Activated B cell treated with CpG ODN at 0.5 μM for 24 hours (primary cell): ENCODE results near the gene CRABP1. TPM values are rescaled to one million over a fixed set of nuclear protein-coding genes. Genes with fewer than 3 reads are reported as not detected.

Experiments used
- ATAC-seq: fragments of 200-7000 bp; cut with Tn5 transposase; one replicate; pipeline ENCODE4 v1.10.0; 2021; ENCODE audit warnings: low read depth, mild to moderate bottlenecking, moderate library complexity
- CTCF ChIA-PET: fragments of 350-600 bp; sonication (Branson Sonifier 250); formaldehyde crosslinking; loops from one replicate; lab custom pipeline; 2021; ENCODE audit warnings: antibody characterized with exemption; lab: Charles Lee
- POLR2A ChIA-PET: fragments of 350-600 bp; sonication (Branson Sonifier 250); formaldehyde crosslinking; loops from one replicate; lab custom pipeline; 2021; ENCODE audit warnings: antibody characterized with exemption; lab: Charles Lee
- DNase-seq: peaks from one replicate; pipeline ENCODE4 v3.0.0; 2022
- H3K27ac Mint-ChIP-seq: one replicate; pipeline ENCODE4 v1.8.0; 2020; ENCODE audit warnings: mixed read lengths
- H3K27me3 Mint-ChIP-seq: one replicate; pipeline ENCODE4 v1.8.0; 2021; ENCODE audit warnings: mixed read lengths
- H3K36me3 Mint-ChIP-seq: one replicate; pipeline ENCODE4 v1.8.0; 2021; ENCODE audit warnings: low read depth, mixed read lengths
- H3K4me1 Mint-ChIP-seq: one replicate; pipeline ENCODE4 v1.8.0; 2021; ENCODE audit warnings: mixed read lengths
- H3K4me3 Mint-ChIP-seq: one replicate; pipeline ENCODE4 v1.8.0; 2020; ENCODE audit warnings: mild to moderate bottlenecking, mixed read lengths
- H3K9me3 Mint-ChIP-seq: one replicate; pipeline ENCODE4 v1.8.0; 2020; ENCODE audit warnings: mixed read lengths
- intact Hi-C: fragments of 100-400 bp; cut with micrococcal nuclease; formaldehyde crosslinking; loops from one replicate; pipeline ENCODE4 v1.15.1; 2024
- total RNA-seq: library from RNA; stranded (reverse); gene quantifications from 2 replicates; pipeline ENCODE4 v1.2.3, GENCODE V29; 2022
- TF ChIP-seq, protein P1 (sequence below): fragments of 200-600 bp; IDR thresholded peaks from one replicate; pipeline ENCODE4 v1.8.0; 2022; ENCODE audit warnings: antibody characterized with exemption, mild to moderate bottlenecking

Gene CRABP1
- total RNA-seq, 1 donor from 2014 or later = not detected

DNA sequence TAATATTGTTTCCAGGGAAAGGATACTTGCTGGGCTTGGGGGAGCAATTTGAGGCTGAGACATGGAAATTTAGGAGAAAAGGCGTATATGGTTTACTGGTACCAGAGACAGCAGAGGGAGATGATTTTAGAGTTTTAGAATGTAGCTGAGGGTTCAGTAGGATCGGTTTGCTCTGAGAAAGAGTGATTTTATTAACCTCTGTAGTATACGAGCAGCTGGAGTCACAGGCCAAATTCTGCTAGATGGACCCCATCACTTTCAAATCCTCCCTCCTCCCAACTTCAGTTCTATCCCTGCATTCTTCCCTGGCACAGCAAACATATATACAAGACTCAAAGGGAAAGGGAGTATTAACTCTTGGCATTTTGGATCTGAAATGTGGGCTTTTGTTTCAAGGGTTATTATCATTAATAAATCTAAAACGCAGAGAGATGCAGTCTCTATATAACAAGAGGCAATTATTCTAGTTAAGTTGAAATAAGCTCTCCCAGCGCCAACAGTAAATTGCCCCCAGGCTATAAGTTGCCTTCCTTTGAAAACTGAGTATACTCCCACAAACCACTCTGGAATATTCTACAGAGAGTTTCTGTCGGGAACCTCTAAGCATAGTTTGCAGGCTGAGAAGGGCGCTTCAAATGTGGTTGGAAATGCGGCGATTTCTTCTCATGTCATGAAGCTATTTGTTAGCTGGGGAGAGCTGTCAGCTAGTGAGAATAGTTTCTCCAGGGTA lies 5.4 kb downstream of the CRABP1 start:
- H3K27me3 Mint-ChIP-seq = peaks cover 31% of the 10 kb centered on the region
- H3K36me3 Mint-ChIP-seq = no peaks in the 10 kb centered on the region
- no peaks in the 10 kb centered on the region for H3K4me1 Mint-ChIP-seq
- intact Hi-C loops = no loop called here
- no peaks in the 10 kb centered on the region for H3K9me3 Mint-ChIP-seq
- H3K27ac Mint-ChIP-seq = no peak overlapping the region
- ATAC-seq (no peak), DNase-seq (no peak)
- ChIA-PET CTCF (no interaction called here), POLR2A (interaction anchor here (0.7 kb wide), 1 partner anchor 8 kb away, joined by 3 read pairs; no protein-coding TSS in a partner anchor)
- no peak overlapping the region for H3K4me3 Mint-ChIP-seq
- TF ChIP-seq, protein P1, sequence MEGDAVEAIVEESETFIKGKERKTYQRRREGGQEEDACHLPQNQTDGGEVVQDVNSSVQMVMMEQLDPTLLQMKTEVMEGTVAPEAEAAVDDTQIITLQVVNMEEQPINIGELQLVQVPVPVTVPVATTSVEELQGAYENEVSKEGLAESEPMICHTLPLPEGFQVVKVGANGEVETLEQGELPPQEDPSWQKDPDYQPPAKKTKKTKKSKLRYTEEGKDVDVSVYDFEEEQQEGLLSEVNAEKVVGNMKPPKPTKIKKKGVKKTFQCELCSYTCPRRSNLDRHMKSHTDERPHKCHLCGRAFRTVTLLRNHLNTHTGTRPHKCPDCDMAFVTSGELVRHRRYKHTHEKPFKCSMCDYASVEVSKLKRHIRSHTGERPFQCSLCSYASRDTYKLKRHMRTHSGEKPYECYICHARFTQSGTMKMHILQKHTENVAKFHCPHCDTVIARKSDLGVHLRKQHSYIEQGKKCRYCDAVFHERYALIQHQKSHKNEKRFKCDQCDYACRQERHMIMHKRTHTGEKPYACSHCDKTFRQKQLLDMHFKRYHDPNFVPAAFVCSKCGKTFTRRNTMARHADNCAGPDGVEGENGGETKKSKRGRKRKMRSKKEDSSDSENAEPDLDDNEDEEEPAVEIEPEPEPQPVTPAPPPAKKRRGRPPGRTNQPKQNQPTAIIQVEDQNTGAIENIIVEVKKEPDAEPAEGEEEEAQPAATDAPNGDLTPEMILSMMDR = no peak

DNA sequence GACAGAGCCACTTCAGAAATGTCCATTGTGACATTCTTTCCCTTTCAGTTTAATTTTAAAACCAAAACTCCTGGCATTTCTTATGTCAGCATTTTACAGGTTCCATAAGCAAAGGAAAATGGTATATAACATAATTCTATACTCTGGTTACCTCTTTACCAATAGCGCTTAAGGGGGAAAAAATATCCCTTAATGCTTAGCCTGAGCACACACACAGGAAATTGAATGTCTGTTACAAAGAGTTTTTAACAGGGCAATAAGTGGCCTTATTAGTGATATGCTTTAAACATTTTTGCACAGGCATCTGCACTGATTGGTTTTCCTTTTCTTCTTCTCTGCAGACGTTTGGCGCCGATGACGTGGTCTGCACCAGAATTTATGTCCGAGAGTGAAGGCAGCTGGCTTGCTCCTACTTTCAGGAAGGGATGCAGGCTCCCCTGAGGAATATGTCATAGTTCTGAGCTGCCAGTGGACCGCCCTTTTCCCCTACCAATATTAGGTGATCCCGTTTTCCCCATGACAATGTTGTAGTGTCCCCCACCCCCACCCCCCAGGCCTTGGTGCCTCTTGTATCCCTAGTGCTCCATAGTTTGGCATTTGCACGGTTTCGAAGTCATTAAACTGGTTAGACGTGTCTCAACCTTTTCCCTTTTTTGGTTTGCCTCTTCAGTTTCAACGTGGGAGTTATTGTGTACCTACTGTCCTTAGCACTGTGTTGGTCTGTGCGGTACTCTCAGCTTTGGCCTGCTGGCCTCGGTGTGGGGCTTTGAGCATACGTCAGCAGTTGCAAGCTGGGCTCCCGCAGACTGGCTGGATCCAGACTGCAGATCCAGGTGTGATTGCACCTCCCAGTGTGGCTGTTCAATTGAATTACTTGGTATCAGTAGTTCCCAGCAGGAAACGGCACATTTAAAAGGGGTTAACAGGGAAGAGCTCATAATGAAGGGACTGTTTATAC lies 7.7 kb downstream of the CRABP1 start:
- Mint-ChIP-seq H3K9me3 (no peaks in the 10 kb centered on the region), H3K27ac (no peak overlapping the region), H3K4me3 (no peak overlapping the region), H3K27me3 (peaks cover 14% of the 10 kb centered on the region), H3K4me1 (no peaks in the 10 kb centered on the region), H3K36me3 (no peaks in the 10 kb centered on the region)
- DNase-seq (no peak), ATAC-seq (no peak)
- POLR2A ChIA-PET = no interaction called here
- intact Hi-C loops = no loop called here
- TF ChIP-seq, protein P1 = no peak
- CTCF ChIA-PET = no interaction called here

DNA sequence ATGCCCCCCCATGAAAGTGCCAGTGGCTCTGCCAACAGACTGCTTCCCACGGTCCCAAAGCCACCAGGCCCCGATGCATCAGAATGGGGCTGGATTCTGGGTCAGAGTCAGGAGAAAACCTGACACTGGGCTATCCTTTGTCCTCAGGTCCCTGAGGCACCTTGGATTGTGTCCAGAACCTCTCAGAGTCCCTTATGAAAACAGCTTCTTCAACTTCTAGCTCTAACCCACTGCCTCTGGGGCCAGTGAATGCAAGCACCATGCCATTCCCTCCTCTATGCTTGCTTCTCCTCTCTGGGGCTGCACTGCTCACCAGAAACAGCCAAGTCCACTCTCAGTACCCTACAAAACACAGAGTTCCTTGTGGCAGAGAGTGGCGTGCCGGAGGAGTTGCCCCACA lies 9.9 kb downstream of the CRABP1 start:
- no peaks in the 10 kb centered on the region for H3K36me3 Mint-ChIP-seq
- CTCF ChIA-PET = no interaction called here
- ATAC-seq (no peak), DNase-seq (no peak)
- H3K9me3 Mint-ChIP-seq = no peaks in the 10 kb centered on the region
- TF ChIP-seq, protein P1 = no peak
- no peak overlapping the region for H3K27ac Mint-ChIP-seq
- POLR2A ChIA-PET = no interaction called here
- intact Hi-C loops = no loop called here
- peaks cover 7% of the 10 kb centered on the region for H3K27me3 Mint-ChIP-seq
- H3K4me1 Mint-ChIP-seq = no peaks in the 10 kb centered on the region
- H3K4me3 Mint-ChIP-seq = no peak overlapping the region

DNA sequence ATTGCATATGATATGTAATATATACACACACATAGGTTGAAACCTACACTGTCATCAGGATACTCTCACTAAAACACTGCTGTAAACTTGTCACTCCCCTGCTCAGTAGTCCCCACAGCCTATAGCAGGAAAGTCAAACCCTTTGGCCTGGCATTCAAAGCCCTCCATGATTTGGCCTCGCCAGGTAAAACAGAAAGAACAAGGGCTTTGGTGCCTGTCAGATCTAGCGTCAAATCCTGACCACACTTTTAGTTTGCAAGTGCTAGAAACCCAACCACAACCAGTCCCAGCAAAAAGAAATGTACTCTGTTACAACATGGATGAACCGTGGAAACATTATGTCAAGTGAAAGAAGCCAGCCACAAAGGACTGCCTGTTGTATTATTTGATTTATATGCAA lies 11.4 kb downstream of the CRABP1 start:
- no peaks in the 10 kb centered on the region for H3K4me1 Mint-ChIP-seq
- ChIA-PET POLR2A (no interaction called here), CTCF (no interaction called here)
- TF ChIP-seq, protein P1 = no peak
- H3K36me3 Mint-ChIP-seq = no peaks in the 10 kb centered on the region
- H3K27ac Mint-ChIP-seq = no peak overlapping the region
- no peak for DNase-seq
- H3K27me3 Mint-ChIP-seq = peaks cover 7% of the 10 kb centered on the region
- intact Hi-C loops = no loop called here
- no peak overlapping the region for H3K4me3 Mint-ChIP-seq
- no peak for ATAC-seq
- no peaks in the 10 kb centered on the region for H3K9me3 Mint-ChIP-seq

DNA sequence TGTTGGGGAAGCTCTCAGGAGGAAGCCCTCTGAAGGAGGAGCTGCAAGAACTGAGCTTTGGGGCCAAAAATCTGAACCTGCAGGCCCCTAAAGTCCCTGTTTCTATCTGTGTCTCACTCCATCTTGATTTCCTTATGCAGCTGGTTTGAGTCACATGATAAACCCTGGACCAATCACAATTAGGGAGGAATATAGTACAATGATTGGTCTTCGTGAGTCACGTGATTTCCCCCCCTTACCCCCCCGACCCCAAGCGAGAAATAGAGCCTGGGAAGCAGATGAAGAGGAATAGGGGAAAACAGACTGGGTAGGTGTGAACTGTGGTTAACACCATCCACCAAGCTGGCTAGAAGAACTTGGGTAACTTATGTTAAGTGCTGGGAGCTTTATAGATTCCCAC lies 12.9 kb downstream of the CRABP1 start:
- CTCF ChIA-PET = no interaction called here
- Mint-ChIP-seq H3K4me1 (no peaks in the 10 kb centered on the region), H3K9me3 (no peaks in the 10 kb centered on the region), H3K27me3 (peaks cover 5% of the 10 kb centered on the region), H3K27ac (no peak overlapping the region), H3K36me3 (no peaks in the 10 kb centered on the region), H3K4me3 (no peak overlapping the region)
- DNase-seq = no peak
- intact Hi-C loops = no loop called here
- POLR2A ChIA-PET = interaction anchor here (0.6 kb wide), 1 partner anchor 8 kb away, joined by 3 read pairs; no protein-coding TSS in a partner anchor
- ATAC-seq = no peak
- TF ChIP-seq, protein P1 = no peak
